Keratinocyte (primary cell): ENCODE data around the gene IFI27L2.

Source experiments
- CTCF ChIP-seq, 3 experiments: IDR thresholded peaks in 1 of 3; conservative IDR thresholded peaks in 1 of 3; optimal IDR thresholded peaks in 1 of 3; 2 replicates in 2 of 3; 3 replicates in 1 of 3; pipeline versions ENCODE3 to v1.5.1; 2011; ENCODE audit warnings: low read length in 3 of 3, mild to moderate bottlenecking in 3 of 3, moderate library complexity in 2 of 3, control low read depth in 1 of 3, inconsistent platforms in 1 of 3; ENCODE audit not compliant: insufficient read depth in 2 of 3; ENCODE audit errors: extremely low read depth in 1 of 3
- EZH2 ChIP-seq: IDR thresholded peaks from one replicate; pipeline ENCODE4 v1.6.1; 2012; ENCODE audit warnings: inconsistent platforms, mild to moderate bottlenecking, low read length, moderate library complexity

- TF ChIP-seq EZH2 (no peak), CTCF (optimal IDR thresholded peaks at IDR 0.05 in 1 of 3, IDR thresholded peaks at IDR 0.05 in 1 of 3, conservative IDR thresholded peaks at IDR 0.05 in 1 of 3; ENCODE audit: extremely low read depth in 1 of 3, insufficient read depth in 2 of 3, low read length in 3 of 3) (no peak)
Observed at GRCh38 chr14:94173471-94173884, 44.1 kb upstream of the IFI27L2 start.
